ENCODE measurements around the gene AIFM3.
A peak's percentile ranks its signal among the peaks of the same experiment; 100 is the strongest.

The AIFM3 gene

DNA sequence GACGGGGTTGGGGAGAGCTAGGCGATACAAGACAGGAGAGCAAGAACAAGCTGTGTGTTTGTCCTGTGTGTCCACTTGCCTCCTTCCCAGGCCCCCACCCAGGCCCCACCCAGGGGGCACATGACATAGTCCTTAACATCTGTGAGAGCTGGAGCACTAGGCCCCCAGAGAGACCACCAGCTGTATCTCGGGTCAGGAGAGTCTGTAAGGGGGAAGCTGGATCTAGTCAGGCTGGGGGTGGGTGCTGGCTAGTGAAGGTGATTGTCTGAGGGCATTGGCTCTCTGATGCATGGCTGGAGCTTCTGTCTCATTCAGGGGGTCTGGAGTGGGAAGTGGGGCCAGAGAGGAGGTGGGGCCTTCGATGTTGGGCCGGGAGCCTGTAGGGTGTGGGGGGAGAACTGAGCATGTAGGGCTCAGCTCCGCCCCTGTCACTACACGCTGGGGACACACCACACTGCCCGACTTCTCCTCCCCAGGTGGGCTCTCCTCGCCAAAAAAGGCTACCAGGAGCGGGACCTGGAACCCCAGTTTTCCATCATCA lies 48.5 kb downstream of the AIFM3 start:
- no peak for TF ChIP-seq POLR2A (IDR thresholded peaks at IDR 0.05; ENCODE audit: low read depth, low read length)
- no peak for DNase-seq (ENCODE audit: insufficient read length, low spot score)
- FAIRE-seq: no peak

GRCh38 chr22:21016644-21017420 lies 49.8 kb downstream of the AIFM3 start:
- no peak for FAIRE-seq
- TF ChIP-seq POLR2A (IDR thresholded peaks at IDR 0.05; ENCODE audit: low read depth, low read length): no peak
- DNase-seq (ENCODE audit: insufficient read length, low spot score): no peak

GRCh38 chr22:21018314-21018713 lies 51.3 kb downstream of the AIFM3 start:
- DNase-seq (ENCODE audit: insufficient read length, low spot score) (no peak), FAIRE-seq (no peak)
- no peak for TF ChIP-seq POLR2A (IDR thresholded peaks at IDR 0.05; ENCODE audit: low read depth, low read length)

DNA sequence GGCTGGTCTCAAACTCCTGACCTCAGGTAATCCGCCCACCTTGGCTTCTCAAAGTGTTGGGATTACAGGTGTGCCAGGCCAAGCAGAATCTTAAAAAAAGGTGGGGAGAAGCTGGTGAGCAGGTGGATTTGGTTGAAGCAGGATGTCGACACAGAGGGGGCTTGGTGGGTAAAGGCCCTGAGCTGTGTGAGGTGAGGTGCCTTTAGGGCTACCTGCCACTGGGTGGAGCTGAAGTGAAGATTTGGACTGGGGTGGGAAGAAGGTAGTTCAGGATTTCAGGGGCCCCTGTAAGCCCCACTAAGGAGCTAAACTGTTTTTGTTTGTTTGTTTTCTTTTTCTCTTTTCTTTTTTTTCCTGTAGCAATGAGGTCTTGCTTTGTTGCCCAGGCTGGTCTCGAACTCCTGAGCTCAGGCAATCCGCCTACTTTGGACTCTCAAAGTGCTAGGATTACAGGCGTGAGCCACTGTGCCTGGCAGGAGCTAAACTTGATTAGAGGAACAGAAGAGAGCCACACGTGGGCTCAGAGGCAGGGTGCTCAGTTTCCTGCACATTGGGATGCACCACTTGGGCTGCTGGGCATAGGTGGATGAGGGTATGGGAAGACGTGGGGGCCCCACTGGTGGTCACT lies 53.9 kb downstream of the AIFM3 start:
- FAIRE-seq (no peak), DNase-seq (ENCODE audit: insufficient read length, low spot score) (no peak)
- TF ChIP-seq POLR2A (IDR thresholded peaks at IDR 0.05; ENCODE audit: low read depth, low read length): no peak

DNA sequence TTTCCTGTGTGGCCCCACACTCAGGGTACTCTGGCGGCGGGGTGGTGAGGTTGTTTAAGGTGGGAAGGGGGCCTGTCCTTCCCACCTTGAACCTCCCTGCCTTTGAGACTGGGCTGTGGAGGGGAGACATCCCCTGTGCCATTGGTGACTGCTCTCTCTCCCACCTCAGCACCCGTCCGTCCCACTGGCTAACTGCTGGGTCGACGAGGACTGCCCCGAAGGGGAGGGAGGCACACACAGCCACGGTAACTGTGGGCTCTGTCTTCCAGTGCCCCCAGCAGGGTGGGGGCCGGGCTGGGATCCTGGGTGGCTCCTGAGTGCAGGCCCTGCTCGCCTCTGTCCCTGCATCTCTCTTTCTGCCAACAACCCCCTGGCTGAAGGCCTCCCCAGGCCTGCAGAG lies 55.5 kb downstream of the AIFM3 start:
- FAIRE-seq (no peak), DNase-seq (ENCODE audit: insufficient read length, low spot score) (no peak)
- TF ChIP-seq POLR2A (IDR thresholded peaks at IDR 0.05; ENCODE audit: low read depth, low read length): no peak

DNA sequence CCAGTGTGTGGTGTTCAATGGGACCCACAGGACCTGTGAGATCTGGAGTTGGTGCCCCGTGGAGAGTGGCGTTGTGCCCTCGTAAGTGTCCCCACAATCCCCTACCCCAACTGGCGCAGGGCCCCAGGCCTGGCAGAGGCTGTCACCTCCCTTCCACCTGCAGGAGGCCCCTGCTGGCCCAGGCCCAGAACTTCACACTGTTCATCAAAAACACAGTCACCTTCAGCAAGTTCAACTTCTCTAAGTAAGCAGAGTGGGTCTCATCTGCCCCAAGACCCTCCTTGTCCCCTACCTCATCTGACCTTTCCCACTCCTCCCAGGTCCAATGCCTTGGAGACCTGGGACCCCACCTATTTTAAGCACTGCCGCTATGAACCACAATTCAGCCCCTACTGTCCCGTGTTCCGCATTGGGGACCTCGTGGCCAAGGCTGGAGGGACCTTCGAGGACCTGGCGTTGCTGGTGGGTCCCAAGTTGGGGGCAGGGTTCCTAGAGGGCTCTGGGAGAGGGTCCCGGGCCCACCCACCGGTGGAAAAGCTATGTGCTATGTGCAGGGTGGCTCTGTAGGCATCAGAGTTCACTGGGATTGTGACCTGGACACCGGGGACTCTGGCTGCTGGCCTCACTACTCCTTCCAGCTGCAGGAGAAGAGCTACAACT lies 56.0 kb downstream of the AIFM3 start:
- no peak for FAIRE-seq

DNA sequence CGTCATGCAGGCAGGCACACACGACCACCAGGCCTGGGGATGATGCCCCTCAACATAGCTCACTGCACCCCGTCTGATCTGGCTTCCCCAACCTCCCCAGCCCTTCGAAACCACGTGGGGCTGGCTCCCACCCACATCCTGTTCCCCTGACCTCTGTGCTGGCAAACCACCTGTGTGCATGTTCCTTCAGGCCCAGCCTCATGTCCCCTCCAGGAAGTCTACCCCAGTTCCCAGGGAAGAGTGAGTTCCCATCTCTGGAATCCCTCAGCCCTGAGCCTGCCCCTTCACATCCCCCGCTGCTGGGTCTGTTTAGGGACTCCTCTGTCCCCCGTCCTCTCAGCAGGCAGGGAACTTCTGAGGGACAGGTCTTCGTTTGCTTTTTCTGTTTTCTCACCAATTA lies 58.2 kb downstream of the AIFM3 start:
- FAIRE-seq: no peak
- no peak for DNase-seq (ENCODE audit: insufficient read length, low spot score)

More for the DNA sequence above, 56.0 kb downstream of the AIFM3 start:
- TF ChIP-seq POLR2A (IDR thresholded peaks at IDR 0.05; ENCODE audit: low read depth, low read length): no peak
- no peak for DNase-seq (ENCODE audit: insufficient read length, low spot score)

DNA sequence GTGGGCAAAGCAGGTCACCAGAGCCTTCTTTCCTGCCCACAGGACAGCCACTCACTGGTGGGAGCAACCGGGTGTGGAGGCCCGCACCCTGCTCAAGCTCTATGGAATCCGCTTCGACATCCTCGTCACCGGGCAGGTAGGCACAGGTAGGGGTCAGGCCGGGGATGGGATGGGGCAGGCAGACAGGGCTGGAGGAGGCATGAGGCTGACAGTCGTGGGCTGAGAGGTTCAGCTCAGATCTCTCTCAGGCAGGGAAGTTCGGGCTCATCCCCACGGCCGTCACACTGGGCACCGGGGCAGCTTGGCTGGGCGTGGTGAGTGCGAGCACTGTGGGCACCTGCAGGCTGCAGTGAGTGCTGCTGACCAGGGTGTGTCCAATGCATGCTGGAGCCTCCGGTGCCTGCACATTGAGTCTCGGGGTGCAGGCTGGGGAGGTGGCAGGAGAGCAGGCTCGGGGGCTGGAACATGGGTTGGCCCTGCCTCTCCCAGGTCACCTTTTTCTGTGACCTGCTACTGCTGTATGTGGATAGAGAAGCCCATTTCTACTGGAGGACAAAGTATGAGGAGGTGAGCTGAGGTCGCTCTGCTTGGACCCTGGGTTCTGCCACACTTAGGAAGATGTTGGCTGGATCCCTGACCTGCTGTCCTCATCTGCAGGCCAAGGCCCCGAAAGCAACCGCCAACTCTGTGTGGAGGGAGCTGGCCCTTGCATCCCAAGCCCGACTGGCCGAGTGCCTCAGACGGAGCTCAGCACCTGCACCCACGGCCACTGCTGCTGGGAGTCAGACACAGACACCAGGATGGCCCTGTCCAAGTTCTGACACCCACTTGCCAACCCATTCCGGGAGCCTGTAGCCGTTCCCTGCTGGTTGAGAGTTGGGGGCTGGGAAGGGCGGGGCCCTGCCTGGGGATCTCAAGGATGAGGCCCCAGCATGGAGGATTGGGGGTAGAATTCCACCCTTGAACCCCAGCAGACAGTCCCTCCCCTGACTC lies 59.0 kb downstream of the AIFM3 start:
- DNase-seq (ENCODE audit: insufficient read length, low spot score) (no peak), FAIRE-seq (no peak)
- no peak for TF ChIP-seq POLR2A (IDR thresholded peaks at IDR 0.05; ENCODE audit: low read depth, low read length)

More for the DNA sequence above, 58.2 kb downstream of the AIFM3 start:
- TF ChIP-seq POLR2A (IDR thresholded peaks at IDR 0.05; ENCODE audit: low read depth, low read length): no peak

GRCh38 chr22:21026783-21027692 lies 60.0 kb downstream of the AIFM3 start:
- FAIRE-seq (peak; percentile 66), DNase-seq (ENCODE audit: insufficient read length, low spot score) (peak; percentile 31)
- no peak for TF ChIP-seq POLR2A (IDR thresholded peaks at IDR 0.05; ENCODE audit: low read depth, low read length)

DNA sequence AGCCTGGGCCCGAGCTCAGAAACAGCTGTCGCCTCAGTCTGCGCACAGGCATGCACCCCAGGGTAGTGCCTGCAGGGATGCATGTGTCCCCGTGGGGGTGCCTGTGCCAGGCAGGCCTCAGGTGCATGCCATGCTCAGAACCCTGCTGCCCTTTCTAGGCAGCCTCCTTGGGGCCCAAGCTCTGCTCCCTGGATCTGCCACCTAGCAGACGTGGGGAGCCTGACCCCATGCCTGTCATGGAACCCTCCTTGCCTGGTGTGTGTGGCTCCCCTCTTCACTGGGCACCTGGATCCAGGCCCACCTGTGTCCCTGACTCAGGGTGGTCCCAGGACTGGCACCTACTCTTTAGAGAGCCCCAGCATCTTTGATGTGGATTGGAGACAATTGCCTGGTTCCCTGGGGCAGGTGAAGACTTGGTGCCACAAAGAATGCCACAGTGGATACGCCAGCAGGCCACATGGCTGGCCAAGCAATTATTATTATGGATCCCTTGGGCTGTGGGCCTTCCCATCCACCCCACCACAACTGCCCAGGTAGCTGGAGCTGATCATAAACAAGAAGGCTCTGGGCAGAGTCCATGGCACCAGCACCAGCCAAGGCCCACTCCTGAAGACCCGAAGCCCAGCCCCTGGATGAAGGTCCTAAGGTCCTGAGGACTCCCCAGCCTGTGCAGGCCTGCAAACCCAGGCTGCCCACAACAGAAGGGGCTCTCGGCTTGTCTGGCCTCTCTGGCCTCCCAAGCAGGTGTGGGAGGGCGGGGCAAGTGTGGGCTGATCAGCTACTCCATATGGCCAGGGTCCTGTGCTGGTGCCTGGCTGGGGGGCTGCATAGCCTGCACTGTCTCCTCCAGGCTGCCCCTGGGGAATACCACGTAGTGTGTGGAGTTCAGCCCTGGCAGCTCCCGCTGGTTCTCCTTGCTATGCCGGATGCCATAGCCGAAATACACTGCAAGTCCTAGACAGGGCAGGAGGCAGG lies 61.5 kb downstream of the AIFM3 start:
- FAIRE-seq (no peak), DNase-seq (ENCODE audit: insufficient read length, low spot score) (no peak)
- TF ChIP-seq POLR2A (IDR thresholded peaks at IDR 0.05; ENCODE audit: low read depth, low read length): no peak

DNA sequence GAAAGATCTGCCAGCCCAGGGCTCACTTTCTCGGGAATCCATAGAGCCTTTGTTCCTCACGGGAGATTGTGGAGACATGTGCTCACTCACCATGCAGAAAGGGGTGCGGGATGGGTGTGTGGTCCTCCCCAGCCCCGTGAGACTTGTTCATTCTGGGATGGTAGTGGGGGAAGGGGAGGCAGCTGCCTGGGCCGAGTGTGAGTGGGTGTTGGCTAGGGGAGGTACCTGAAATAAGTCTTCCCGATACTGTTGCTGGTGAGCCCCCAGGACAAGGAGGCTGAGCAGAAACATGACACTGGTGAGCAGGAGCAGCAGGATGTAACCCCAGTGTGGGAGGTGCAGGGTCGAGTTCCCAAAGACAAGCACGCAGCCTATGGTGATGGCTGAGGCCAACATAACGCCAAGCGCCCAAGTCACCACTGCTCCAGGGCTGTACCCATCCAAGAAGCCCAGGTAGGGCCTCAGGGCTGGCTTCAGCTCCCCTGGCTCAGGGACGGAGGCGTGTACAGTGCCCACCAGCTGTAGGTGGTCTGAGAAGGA lies 62.5 kb downstream of the AIFM3 start:
- DNase-seq (ENCODE audit: insufficient read length, low spot score) (no peak), FAIRE-seq (no peak)
- no peak for TF ChIP-seq POLR2A (IDR thresholded peaks at IDR 0.05; ENCODE audit: low read depth, low read length)

Data from H54 (cell line).